ENCODE data around the gene ING2.
"Not testable (repeated sequence)": the region's sequence is repeated elsewhere in the genome, so short reads cannot be mapped to it uniquely, and the experiment has no call there.

ING2 gene

GRCh38 chr4:183546376-183546775 is 41.5 kb downstream of the ING2 start:
- Mint-ChIP-seq H3K4me1 (ENCODE audit: low read depth) (no peaks in the 10 kb centered on the region), H3K4me3 (no peak overlapping the region), H3K27me3 (ENCODE audit: low read depth) (peaks cover 13% of the 10 kb centered on the region), H3K36me3 (ENCODE audit: low read depth) (no peaks in the 10 kb centered on the region), H3K9me3 (peaks cover 10% of the 10 kb centered on the region), H3K27ac (no peak overlapping the region)
- no peak for DNase-seq (ENCODE audit: low spot score)

- no peaks in the 10 kb centered on the region for H3K4me1 Mint-ChIP-seq (ENCODE audit: low read depth)
- H3K27ac Mint-ChIP-seq: no peak overlapping the region
- H3K36me3 Mint-ChIP-seq (ENCODE audit: low read depth): no peaks in the 10 kb centered on the region
- H3K4me3 Mint-ChIP-seq: no peak overlapping the region
- peaks cover 9% of the 10 kb centered on the region for H3K27me3 Mint-ChIP-seq (ENCODE audit: low read depth)
- H3K9me3 Mint-ChIP-seq: peaks cover 14% of the 10 kb centered on the region
- no peak for DNase-seq (ENCODE audit: low spot score)
These were observed 43.4 kb downstream of the ING2 start for GRCh38 chr4:183548306-183548705.

GRCh38 chr4:183550345-183551093 is 45.7 kb downstream of the ING2 start:
- no peaks in the 10 kb centered on the region for H3K36me3 Mint-ChIP-seq (ENCODE audit: low read depth)
- no peaks in the 10 kb centered on the region for H3K4me1 Mint-ChIP-seq (ENCODE audit: low read depth)
- DNase-seq (ENCODE audit: low spot score): no peak
- no peak overlapping the region for H3K4me3 Mint-ChIP-seq
- H3K9me3 Mint-ChIP-seq: peaks cover 4% of the 10 kb centered on the region
- H3K27ac Mint-ChIP-seq: no peak overlapping the region
- H3K27me3 Mint-ChIP-seq (ENCODE audit: low read depth): peaks cover 4% of the 10 kb centered on the region

- H3K36me3 Mint-ChIP-seq (ENCODE audit: low read depth): no peaks in the 10 kb centered on the region
- no peak for DNase-seq (ENCODE audit: low spot score)
- H3K9me3 Mint-ChIP-seq: peaks cover 4% of the 10 kb centered on the region
- no peak overlapping the region for H3K27ac Mint-ChIP-seq
- H3K4me3 Mint-ChIP-seq: no peak overlapping the region
- H3K27me3 Mint-ChIP-seq (ENCODE audit: low read depth): peaks cover 4% of the 10 kb centered on the region
- H3K4me1 Mint-ChIP-seq (ENCODE audit: low read depth): no peaks in the 10 kb centered on the region
These were observed 47.7 kb downstream of the ING2 start for GRCh38 chr4:183552274-183553146.

GRCh38 chr4:183553147-183553478 is 48.3 kb downstream of the ING2 start:
- not testable (repeated sequence) for H3K4me1 Mint-ChIP-seq (ENCODE audit: low read depth); H3K4me3 Mint-ChIP-seq; DNase-seq (ENCODE audit: low spot score); H3K36me3 Mint-ChIP-seq (ENCODE audit: low read depth); H3K27ac Mint-ChIP-seq; H3K9me3 Mint-ChIP-seq; H3K27me3 Mint-ChIP-seq (ENCODE audit: low read depth)

- DNase-seq (ENCODE audit: low spot score): no peak
- no peak overlapping the region for H3K27ac Mint-ChIP-seq
- H3K36me3 Mint-ChIP-seq (ENCODE audit: low read depth): no peaks in the 10 kb centered on the region
- H3K4me3 Mint-ChIP-seq: no peak overlapping the region
- H3K4me1 Mint-ChIP-seq (ENCODE audit: low read depth): no peaks in the 10 kb centered on the region
- peaks cover 4% of the 10 kb centered on the region for H3K27me3 Mint-ChIP-seq (ENCODE audit: low read depth)
- peaks cover 4% of the 10 kb centered on the region for H3K9me3 Mint-ChIP-seq
These were observed 48.9 kb downstream of the ING2 start for GRCh38 chr4:183553601-183554345.

GRCh38 chr4:183554346-183554686 is 49.5 kb downstream of the ING2 start:
- H3K9me3 Mint-ChIP-seq: peaks cover 4% of the 10 kb centered on the region
- no peak overlapping the region for H3K4me3 Mint-ChIP-seq
- no peaks in the 10 kb centered on the region for H3K36me3 Mint-ChIP-seq (ENCODE audit: low read depth)
- no peak for DNase-seq (ENCODE audit: low spot score)
- H3K27me3 Mint-ChIP-seq (ENCODE audit: low read depth): peaks cover 7% of the 10 kb centered on the region
- no peak overlapping the region for H3K27ac Mint-ChIP-seq
- H3K4me1 Mint-ChIP-seq (ENCODE audit: low read depth): no peaks in the 10 kb centered on the region

GRCh38 chr4:183554878-183555585 is 50.2 kb downstream of the ING2 start:
- H3K27ac Mint-ChIP-seq: no peak overlapping the region
- no peak overlapping the region for H3K4me3 Mint-ChIP-seq
- no peak for DNase-seq (ENCODE audit: low spot score)
- peaks cover 4% of the 10 kb centered on the region for H3K9me3 Mint-ChIP-seq
- peaks cover 7% of the 10 kb centered on the region for H3K27me3 Mint-ChIP-seq (ENCODE audit: low read depth)
- H3K36me3 Mint-ChIP-seq (ENCODE audit: low read depth): no peaks in the 10 kb centered on the region
- H3K4me1 Mint-ChIP-seq (ENCODE audit: low read depth): no peaks in the 10 kb centered on the region

- Mint-ChIP-seq H3K27ac (no peak overlapping the region), H3K9me3 (peaks cover 4% of the 10 kb centered on the region), H3K4me3 (no peak overlapping the region), H3K4me1 (ENCODE audit: low read depth) (no peaks in the 10 kb centered on the region), H3K36me3 (ENCODE audit: low read depth) (no peaks in the 10 kb centered on the region), H3K27me3 (ENCODE audit: low read depth) (peaks cover 3% of the 10 kb centered on the region)
- no peak for DNase-seq (ENCODE audit: low spot score)
These were observed 52.1 kb downstream of the ING2 start for GRCh38 chr4:183556947-183557346.

GRCh38 chr4:183557611-183558010 is 52.8 kb downstream of the ING2 start:
- no peak overlapping the region for H3K4me3 Mint-ChIP-seq
- peaks cover 3% of the 10 kb centered on the region for H3K27me3 Mint-ChIP-seq (ENCODE audit: low read depth)
- H3K4me1 Mint-ChIP-seq (ENCODE audit: low read depth): no peaks in the 10 kb centered on the region
- peaks cover 2% of the 10 kb centered on the region for H3K9me3 Mint-ChIP-seq
- DNase-seq (ENCODE audit: low spot score): no peak
- no peak overlapping the region for H3K27ac Mint-ChIP-seq
- H3K36me3 Mint-ChIP-seq (ENCODE audit: low read depth): no peaks in the 10 kb centered on the region

- Mint-ChIP-seq H3K4me3 (no peak overlapping the region), H3K4me1 (ENCODE audit: low read depth) (no peaks in the 10 kb centered on the region), H3K27me3 (ENCODE audit: low read depth) (peaks cover 6% of the 10 kb centered on the region), H3K9me3 (no peaks in the 10 kb centered on the region), H3K36me3 (ENCODE audit: low read depth) (no peaks in the 10 kb centered on the region), H3K27ac (no peak overlapping the region)
- DNase-seq (ENCODE audit: low spot score): no peak
These were observed 54.0 kb downstream of the ING2 start for GRCh38 chr4:183558873-183559272.

- H3K4me1 Mint-ChIP-seq (ENCODE audit: low read depth): peaks cover 2% of the 10 kb centered on the region
- H3K36me3 Mint-ChIP-seq (ENCODE audit: low read depth): no peaks in the 10 kb centered on the region
These were observed 57.0 kb downstream of the ING2 start for GRCh38 chr4:183561905-183562304.

More at GRCh38 chr4:183561905-183562304, 57.0 kb downstream of the ING2 start:
- Mint-ChIP-seq H3K27me3 (ENCODE audit: low read depth) (peaks cover 13% of the 10 kb centered on the region), H3K9me3 (no peaks in the 10 kb centered on the region), H3K4me3 (no peak overlapping the region), H3K27ac (no peak overlapping the region)
- no peak for DNase-seq (ENCODE audit: low spot score)

All from T-helper 2 cell treated with Interferon-gamma antibody and Interleukin-4, amounts not matched to agents 5 μg/mL and 100 μg/mL, for 36 hours (primary cell).